ENCODE results near the gene DYNC2LI1.

DYNC2LI1 gene

DNA sequence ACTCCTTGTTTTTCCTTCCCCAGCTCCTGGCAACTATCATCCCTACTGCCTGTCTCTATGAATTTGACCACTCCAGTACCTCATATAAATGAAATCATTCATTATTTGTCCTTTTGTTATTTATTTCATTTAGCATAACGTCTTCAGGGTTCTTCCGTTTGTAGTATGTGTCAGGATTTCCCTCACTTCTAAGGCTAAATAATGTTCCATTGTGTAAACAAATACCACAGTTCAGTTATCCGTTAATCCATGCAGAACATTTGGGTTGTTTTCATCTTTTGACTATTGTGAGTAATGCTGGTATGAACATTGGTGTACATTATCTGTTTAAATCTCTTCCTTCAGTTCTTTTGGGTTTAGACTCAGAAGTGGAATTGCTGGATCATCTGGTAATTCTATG, 18.8 kb downstream of the DYNC2LI1 start:
- Histone ChIP-seq H3K4me1 (ENCODE audit: insufficient read depth, low read length) (no peaks in the 10 kb centered on the region), H3K4me2 (ENCODE audit: insufficient read depth, low read length) (no peak overlapping the region), H2AFZ (ENCODE audit: low read depth, low read length) (no peak overlapping the region), H4K20me1 (ENCODE audit: insufficient read depth, low read length) (no peaks in the 10 kb centered on the region), H3K79me2 (ENCODE audit: insufficient read depth, low read length) (no peaks in the 10 kb centered on the region), H3K36me3 (ENCODE audit: insufficient read depth, low read length) (no peaks in the 10 kb centered on the region), H3K27me3 (ENCODE audit: insufficient read depth, low read length, poor library complexity) (no peaks in the 10 kb centered on the region), H3K9me3 (ENCODE audit: insufficient read depth, low read length, severe bottlenecking) (no peaks in the 10 kb centered on the region), H3K9ac (ENCODE audit: low read depth, low read length) (no peak overlapping the region), H3K27ac (ENCODE audit: low read length) (no peak overlapping the region), H3K4me3 (ENCODE audit: low read depth in 1 of 2, low read length in 2 of 2) (no peak overlapping the region)
- DNase-seq (no peak), ATAC-seq (ENCODE audit: insufficient read depth, low read depth) (no peak)
- no peak for TF ChIP-seq CTCF (IDR thresholded peaks at IDR 0.05; ENCODE audit: borderline replicate concordance, extremely low read depth, low read length, poor library complexity, severe bottlenecking)
- no peak for TF ChIP-seq EZH2 (IDR thresholded peaks at IDR 0.05; ENCODE audit: borderline replicate concordance, low read depth, low read length, severe bottlenecking)

DNA sequence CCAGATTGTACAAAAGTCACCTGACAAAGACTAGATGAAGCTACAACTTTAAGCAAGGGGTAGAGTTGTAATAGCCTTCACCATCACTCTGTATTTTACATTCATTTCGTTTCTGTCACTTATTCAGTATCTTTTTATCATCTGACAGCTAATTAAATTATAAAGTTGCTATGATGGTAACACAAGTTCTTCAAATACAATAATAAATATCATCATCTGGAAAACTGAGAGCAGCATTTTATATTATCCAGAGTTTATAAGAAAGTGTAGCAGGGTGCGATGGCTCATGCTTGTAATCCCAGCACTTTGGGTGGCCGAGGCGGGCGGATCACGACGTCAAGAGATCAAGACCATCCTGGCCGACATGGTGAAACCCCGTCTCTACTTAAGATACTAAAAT, 21.1 kb downstream of the DYNC2LI1 start:
- Histone ChIP-seq H3K9me3 (ENCODE audit: insufficient read depth, low read length, severe bottlenecking) (no peaks in the 10 kb centered on the region), H2AFZ (ENCODE audit: low read depth, low read length) (no peak overlapping the region), H3K4me1 (ENCODE audit: insufficient read depth, low read length) (no peaks in the 10 kb centered on the region), H4K20me1 (ENCODE audit: insufficient read depth, low read length) (no peaks in the 10 kb centered on the region), H3K27me3 (ENCODE audit: insufficient read depth, low read length, poor library complexity) (no peaks in the 10 kb centered on the region), H3K4me2 (ENCODE audit: insufficient read depth, low read length) (no peak overlapping the region), H3K36me3 (ENCODE audit: insufficient read depth, low read length) (no peaks in the 10 kb centered on the region), H3K4me3 (ENCODE audit: low read depth in 1 of 2, low read length in 2 of 2) (no peak overlapping the region), H3K79me2 (ENCODE audit: insufficient read depth, low read length) (no peaks in the 10 kb centered on the region), H3K27ac (ENCODE audit: low read length) (no peak overlapping the region), H3K9ac (ENCODE audit: low read depth, low read length) (no peak overlapping the region)
- ATAC-seq (ENCODE audit: insufficient read depth, low read depth) (no peak), DNase-seq (no peak)
- no peak for TF ChIP-seq CTCF (IDR thresholded peaks at IDR 0.05; ENCODE audit: borderline replicate concordance, extremely low read depth, low read length, poor library complexity, severe bottlenecking)
- TF ChIP-seq EZH2 (IDR thresholded peaks at IDR 0.05; ENCODE audit: borderline replicate concordance, low read depth, low read length, severe bottlenecking), result no peak

DNA sequence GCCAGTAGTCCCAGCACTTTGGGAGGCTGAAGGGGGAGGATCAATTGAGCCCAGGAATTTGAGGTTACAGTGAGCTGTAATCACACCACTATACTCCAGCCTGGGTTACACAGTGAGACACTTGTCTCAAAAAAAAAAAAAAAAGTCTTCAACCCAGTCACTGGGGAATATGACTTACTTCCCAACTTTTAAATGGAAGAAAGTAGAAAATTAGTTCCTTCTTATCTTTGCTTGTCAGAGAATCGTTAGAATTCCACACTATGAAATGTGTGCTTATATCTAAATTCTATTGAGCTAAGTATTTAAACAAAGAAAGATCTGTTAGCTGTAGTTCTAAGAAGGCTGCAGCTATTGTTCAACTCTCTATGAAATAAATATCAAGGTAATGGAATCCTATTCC, 22.4 kb downstream of the DYNC2LI1 start:
- Histone ChIP-seq H3K4me1 (ENCODE audit: insufficient read depth, low read length) (no peaks in the 10 kb centered on the region), H2AFZ (ENCODE audit: low read depth, low read length) (no peak overlapping the region), H3K4me2 (ENCODE audit: insufficient read depth, low read length) (no peak overlapping the region), H3K9ac (ENCODE audit: low read depth, low read length) (no peak overlapping the region), H3K27ac (ENCODE audit: low read length) (no peak overlapping the region), H4K20me1 (ENCODE audit: insufficient read depth, low read length) (no peaks in the 10 kb centered on the region), H3K9me3 (ENCODE audit: insufficient read depth, low read length, severe bottlenecking) (no peaks in the 10 kb centered on the region), H3K79me2 (ENCODE audit: insufficient read depth, low read length) (no peaks in the 10 kb centered on the region), H3K4me3 (ENCODE audit: low read depth in 1 of 2, low read length in 2 of 2) (no peak overlapping the region), H3K27me3 (ENCODE audit: insufficient read depth, low read length, poor library complexity) (no peaks in the 10 kb centered on the region), H3K36me3 (ENCODE audit: insufficient read depth, low read length) (no peaks in the 10 kb centered on the region)
- TF ChIP-seq CTCF (IDR thresholded peaks at IDR 0.05; ENCODE audit: borderline replicate concordance, extremely low read depth, low read length, poor library complexity, severe bottlenecking) (no peak), EZH2 (IDR thresholded peaks at IDR 0.05; ENCODE audit: borderline replicate concordance, low read depth, low read length, severe bottlenecking) (no peak)
- ATAC-seq (ENCODE audit: insufficient read depth, low read depth) (no peak), DNase-seq (no peak)

DNA sequence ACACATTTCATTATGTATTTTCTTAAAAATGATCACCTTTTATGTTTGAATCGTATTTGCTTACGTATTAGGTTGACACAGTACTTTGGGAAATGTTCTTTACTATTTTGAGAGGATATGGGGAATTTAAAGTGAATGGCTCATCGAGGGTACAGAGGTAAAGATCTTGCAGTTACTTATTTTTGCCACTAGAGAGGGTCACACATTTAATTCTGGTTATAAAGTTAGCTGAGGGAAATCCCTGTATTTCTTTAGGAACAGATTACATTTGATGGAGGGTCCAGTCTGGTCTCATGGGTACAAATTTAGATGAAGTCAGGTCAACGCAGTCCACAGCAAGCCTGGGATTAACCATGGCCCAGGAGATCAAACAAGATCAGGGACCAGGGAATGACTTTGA, 24.5 kb downstream of the DYNC2LI1 start:
- Histone ChIP-seq H3K4me3 (ENCODE audit: low read depth in 1 of 2, low read length in 2 of 2) (no peak overlapping the region), H3K4me1 (ENCODE audit: insufficient read depth, low read length) (no peaks in the 10 kb centered on the region), H3K79me2 (ENCODE audit: insufficient read depth, low read length) (no peaks in the 10 kb centered on the region), H3K4me2 (ENCODE audit: insufficient read depth, low read length) (no peak overlapping the region), H3K9ac (ENCODE audit: low read depth, low read length) (no peak overlapping the region), H3K27me3 (ENCODE audit: insufficient read depth, low read length, poor library complexity) (no peaks in the 10 kb centered on the region), H3K36me3 (ENCODE audit: insufficient read depth, low read length) (no peaks in the 10 kb centered on the region), H3K27ac (ENCODE audit: low read length) (no peak overlapping the region), H3K9me3 (ENCODE audit: insufficient read depth, low read length, severe bottlenecking) (no peaks in the 10 kb centered on the region), H2AFZ (ENCODE audit: low read depth, low read length) (no peak overlapping the region), H4K20me1 (ENCODE audit: insufficient read depth, low read length) (no peaks in the 10 kb centered on the region)
- TF ChIP-seq EZH2 (IDR thresholded peaks at IDR 0.05; ENCODE audit: borderline replicate concordance, low read depth, low read length, severe bottlenecking) (no peak), CTCF (IDR thresholded peaks at IDR 0.05; ENCODE audit: borderline replicate concordance, extremely low read depth, low read length, poor library complexity, severe bottlenecking) (peak; percentile 43)
- ATAC-seq (ENCODE audit: insufficient read depth, low read depth), result no peak
- DNase-seq, result no peak
